Left renal pelvis (tissue), 4 donors: Measurements from ENCODE around the gene CD2BP2. TPM values are rescaled to one million over a fixed set of nuclear protein-coding genes. Genes with fewer than 3 reads are reported as not detected.

Experiments
- DNase-seq, 4 donors: peaks; one replicate each; pipeline ENCODE4 v3.0.0-alpha.2; 2013; ENCODE audit warnings: low read depth in 4 of 4, low spot score in 3 of 4
- polyA plus RNA-seq, 4 donors: library from polyadenylated mRNA; unstranded; fragments of 120-200 nt; gene quantifications; one replicate each; pipeline ENCODE4 v1.2.1, GENCODE V29; 2013; ENCODE audit not compliant: insufficient read length in 4 of 4

Gene CD2BP2
- polyA plus RNA-seq, 4 donors = 42.1 to 56.7 (median 55.7) TPM

DNA sequence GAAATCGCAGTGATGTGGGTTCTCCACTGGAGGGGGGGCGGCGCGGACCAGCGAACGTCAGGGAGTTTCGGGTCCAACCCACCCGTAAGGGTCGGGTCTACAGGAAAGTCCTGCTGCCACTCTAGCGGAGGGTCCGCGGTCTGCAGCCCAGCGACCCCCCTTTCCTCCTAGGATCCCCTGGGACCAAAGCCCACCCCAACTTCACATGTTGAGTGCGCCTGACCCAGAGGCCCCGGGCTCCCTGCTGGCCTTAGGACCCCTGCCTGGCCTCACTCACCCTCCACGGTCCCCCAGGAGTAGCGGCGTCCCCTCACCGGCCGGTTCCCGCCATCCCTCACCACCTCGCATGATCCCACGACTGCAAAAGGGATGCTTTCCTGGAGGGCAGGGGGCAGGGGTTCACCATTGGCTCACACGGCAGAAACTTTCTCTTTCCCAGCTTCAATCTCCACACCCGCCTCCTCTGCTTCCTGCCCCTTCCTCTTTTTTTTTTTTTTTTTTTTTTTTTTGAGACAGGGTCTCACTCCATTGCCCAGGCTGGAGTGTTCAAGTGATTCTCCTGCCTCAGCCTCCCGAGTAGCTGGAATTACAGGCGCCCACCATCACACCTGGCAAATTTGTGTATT, 24.2 kb upstream of the CD2BP2 start:
- DNase-seq = no peak

DNA sequence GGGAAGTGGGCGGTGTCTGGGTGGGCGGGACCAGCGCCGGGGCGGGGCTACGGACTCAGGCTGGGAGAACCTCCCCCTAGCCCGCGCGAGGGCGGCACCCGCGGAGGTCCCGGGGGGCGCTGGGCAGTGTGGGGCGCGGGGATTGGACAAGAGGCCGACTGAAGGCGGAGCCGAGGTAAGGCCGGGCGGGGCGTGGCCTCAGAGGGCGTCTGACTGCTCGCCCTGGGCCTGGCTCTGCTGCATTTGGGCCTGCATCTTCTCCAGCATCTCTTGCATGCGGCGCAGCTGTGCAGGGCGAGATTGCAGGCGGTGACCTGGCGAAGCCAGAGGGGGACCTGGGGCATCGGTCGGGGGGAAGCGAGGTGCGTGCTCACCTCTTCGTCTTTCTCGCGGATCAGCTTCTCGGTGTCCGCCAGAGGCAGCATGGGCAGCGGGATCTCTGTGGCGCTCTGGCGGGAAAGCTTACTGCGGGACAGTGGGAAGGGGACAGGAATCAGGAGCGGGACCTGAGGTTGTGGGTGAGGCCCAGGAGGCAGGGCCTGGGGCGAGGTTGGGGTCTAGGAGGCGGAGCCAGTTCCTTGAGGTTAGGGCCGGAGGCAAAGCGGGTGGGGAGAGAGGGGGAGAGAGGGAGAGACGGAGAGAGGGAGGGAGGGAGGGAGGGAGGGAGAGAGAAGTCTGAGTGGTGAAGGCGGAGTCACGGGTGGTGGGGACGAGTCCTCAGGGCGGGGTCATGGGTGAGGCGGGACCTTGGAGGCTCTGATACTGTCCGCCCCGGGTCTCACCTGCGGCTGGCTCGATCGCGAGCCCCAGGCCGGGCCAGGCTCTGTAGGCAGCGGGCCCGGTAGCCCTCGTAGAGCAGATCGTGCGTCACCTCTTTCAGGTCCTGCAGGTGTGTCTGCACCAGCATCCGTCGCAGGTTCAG, 23.4 kb upstream of the CD2BP2 start:
- DNase-seq = peak; percentile 91 to 98 (median 96)

DNA sequence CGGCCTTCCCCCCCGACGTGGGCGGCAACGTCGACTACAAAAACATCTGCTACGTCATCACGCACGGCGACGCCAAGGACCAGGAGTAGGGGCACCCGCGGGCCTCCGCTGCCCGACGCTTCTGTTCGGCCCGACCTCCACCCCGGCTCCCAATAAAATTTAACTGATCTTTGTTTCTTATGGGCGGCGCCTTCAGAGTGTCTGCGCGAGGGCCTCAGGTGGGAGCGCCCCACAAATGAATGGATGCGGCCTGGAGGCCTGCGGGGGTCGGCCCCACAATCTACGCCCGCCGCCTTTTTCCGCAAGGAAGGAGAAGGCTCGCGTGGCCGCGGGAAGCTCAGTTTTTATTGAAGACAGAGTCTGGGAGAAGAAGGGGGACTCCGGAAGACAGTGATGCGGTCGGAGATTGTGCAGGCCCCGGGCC, 22.7 kb upstream of the CD2BP2 start:
- DNase-seq = peak in 2 of 4 donors; percentile 75 to 79

DNA sequence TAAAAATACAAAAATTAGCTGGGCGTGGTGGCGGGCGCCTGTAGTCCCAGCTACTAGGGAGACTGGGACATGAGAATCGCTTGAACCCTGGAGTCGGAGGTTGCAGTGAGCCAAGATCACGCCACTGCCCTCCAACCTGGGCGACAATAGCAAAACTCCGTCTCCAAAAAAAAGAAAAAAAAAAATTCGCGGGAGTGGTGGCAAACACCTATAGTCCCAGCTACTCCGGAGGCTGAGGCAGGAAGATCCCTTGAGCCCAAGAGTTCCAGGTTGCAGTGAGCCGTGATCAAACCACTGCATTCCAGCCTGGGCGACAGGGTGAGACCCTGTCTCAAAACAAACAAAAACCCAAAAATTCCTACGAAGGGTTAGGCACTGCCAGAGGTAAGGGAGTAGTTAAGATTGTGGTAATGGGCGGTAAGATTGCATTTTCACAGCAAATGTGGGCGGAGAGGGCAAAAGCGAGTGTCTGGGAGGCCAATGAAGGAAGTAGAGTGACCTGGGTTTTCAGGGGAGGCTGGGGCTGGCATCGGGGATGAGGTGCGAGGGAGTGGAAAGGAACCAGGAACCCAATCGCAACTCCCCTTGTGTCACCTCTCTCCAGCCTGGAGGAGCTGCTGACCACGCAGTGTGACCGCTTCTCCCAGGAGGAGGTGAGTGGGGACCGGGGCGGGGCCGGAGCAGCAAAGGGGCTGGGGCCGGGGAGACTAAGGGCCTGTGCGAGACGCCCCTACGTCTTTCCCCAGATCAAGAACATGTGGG, 22.1 kb upstream of the CD2BP2 start:
- no peak for DNase-seq

DNA sequence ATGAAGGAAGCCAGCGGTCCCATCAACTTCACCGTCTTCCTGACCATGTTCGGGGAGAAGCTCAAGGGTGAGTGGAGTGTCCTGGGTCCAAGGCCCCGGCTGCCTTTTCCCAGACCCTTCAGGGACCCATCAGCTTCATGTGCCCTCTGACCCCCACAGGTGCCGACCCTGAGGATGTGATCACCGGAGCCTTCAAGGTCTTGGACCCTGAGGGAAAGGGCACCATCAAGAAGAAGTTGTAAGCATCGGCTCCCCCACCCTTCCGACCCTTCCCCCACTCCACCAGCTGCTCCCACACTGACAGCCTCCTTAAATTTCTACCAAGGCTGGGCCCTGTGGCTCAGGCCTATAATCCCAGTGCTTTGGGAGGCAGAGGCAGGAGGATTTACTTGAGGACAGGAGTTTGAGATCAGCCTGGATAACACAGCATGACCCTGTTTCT, 21.4 kb upstream of the CD2BP2 start:
- no peak for DNase-seq

DNA sequence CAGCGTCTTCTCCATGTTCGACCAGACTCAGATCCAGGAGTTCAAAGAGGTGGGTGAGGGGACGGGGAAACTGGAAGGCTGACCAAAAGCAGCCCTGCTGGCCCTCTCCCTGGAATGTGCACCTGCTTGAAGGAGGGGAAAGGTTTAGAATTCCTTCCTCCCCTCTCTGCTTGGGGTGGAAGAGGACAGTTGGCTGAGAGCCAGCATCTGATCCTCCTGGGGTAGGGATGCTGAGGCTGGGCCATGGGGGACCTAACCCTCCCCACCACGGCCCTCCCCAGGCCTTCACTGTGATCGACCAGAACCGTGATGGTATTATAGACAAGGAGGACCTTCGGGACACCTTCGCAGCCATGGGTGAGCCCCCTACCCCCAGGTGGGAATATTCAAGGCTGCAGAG, 20.8 kb upstream of the CD2BP2 start:
- no peak for DNase-seq

DNA sequence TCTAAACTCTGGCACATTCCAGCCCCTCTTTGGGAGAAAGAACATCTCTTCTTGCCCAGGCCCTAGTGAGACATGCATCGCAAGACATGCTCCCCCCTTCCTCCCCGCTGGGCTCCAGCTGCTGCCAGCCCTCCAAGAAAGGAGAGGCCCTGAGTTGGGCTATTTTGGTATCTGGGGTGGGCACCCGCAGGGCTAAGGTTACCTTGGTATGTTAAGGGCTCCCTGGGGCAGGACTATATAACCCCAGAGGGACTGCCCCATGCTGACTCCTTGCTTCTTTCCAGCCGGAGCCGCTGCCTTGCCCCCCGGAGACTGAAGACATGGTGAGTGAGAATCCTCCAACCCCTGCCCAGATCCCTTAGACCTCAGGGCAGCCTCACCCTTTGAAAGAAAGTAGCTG, 19.4 kb upstream of the CD2BP2 start, which contains the start of gene MYL11:
TSS of gene MYL11 (plus strand) at position 265 of the 400 bp plus-strand sequence. CDS start at position 321, 56 bp downstream.
- DNase-seq = no peak

DNA sequence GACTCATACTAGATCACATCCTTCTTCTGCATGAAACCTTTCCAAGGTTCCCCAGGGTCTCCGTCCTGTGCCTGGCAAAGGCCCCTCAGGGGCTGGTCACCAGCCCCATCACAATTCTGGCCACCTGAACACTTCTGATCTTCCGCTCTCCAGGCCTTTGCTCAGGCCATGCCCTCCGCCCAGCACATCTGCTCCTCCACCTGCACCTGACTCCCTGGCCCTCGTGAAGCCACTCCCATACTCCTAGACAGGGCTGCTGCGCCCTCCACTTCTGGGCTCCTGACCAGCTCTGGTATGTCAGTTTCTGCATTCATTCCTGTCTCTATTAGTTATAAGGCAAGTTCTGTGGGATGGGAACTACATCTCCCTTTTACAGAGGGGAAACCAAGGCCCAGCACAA, 17.6 kb upstream of the CD2BP2 start:
- DNase-seq = no peak

DNA sequence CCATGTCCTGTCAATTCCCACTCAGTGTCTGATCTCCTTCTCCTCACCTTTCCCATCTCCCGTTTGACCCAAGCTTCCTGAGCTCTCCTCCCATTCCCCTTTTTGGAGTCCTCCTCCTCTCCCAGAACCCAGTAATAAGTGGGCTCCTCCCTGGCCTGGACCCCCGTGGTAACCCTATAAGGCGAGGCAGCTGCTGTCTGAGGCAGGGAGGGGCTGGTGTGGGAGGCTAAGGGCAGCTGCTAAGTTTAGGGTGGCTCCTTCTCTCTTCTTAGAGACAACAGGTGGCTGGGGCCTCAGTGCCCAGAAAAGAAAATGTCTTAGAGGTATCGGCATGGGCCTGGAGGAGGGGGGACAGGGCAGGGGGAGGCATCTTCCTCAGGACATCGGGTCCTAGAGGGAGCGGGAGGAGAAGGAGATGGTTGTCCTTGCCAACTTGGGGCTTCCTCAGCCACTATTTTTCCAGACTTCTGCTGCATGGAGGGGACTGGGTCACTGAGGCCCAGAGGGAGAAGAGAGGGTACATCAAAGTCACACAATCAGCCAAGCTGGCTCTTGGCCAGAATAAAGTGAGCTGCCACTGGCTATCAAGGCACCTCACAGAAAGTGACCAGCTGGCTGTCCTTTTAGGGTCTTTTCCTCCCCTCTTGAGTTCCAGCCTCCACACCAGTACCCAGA, 17.1 kb upstream of the CD2BP2 start:
- no peak for DNase-seq

DNA sequence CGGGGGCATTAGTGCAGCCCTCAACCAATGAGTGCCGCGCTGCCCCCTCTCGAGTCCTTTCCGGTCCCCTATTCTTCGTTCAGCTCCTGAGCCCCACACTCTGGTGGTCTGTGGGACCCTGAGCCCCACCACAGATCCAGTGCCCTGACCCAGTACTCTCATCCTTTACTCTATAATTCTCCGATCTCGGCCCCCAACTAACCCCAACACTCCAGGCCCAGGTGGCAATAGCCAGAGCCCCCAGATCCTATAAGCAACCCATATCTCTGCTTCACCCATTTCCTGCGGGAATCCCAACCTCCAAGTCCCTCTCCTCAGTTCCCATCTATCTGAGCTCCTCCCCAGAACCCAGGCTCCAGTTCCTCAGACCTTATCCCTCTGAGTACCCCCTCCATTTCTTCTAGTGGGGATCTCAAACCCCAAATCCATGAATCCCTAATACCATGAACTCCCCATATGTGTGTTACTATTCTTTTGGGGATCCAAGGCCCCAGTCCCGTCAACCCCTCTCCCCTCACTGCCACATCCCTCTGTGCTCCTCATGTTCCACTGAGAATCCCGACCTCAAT, 16.2 kb upstream of the CD2BP2 start:
- no peak for DNase-seq

DNA sequence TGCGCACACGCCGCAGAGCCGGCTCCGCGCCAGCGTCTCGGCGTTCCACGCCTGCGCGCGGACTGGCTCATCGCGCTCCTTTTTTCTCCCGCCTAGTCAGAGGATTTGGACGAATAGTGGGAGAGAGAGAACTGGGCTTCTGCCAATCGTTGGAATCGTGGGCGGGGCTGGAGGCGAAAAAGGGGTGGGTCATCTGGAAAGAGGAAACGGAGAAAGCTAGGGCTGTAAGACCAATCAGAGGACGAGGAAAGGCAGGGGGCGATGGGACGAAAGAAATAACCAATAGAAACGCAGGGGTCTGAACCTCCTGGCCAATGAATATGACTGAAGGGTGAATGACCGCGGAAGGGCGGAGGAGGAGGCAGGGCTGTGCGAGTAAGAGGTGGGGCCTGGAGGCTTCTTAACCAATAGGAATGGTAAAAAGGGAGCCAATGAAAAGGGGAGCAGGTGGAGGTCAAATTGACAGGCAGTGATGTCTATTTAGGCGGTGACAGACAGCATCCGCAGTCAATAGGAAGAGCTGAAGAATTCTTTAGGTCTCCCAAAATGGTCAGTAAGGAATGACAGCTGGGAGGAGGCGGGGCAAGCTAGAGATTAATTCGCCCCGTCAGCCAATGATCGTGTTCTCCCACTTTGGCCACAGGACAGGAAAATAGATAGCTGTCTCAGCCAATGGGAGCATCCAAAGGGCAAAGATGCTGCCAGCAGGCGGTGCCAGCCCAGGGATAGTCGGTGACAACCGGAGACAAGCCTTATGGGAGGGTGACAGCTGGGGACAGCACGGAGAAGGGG, 15.5 kb upstream of the CD2BP2 start, which contains the start of gene TBC1D10B:
TSS of gene TBC1D10B (minus strand) at position 39 of the 792 bp plus-strand sequence. CDS start 311 bp downstream, outside the sequence.
- peak; percentile 99 to 100 (median 100) for DNase-seq

DNA sequence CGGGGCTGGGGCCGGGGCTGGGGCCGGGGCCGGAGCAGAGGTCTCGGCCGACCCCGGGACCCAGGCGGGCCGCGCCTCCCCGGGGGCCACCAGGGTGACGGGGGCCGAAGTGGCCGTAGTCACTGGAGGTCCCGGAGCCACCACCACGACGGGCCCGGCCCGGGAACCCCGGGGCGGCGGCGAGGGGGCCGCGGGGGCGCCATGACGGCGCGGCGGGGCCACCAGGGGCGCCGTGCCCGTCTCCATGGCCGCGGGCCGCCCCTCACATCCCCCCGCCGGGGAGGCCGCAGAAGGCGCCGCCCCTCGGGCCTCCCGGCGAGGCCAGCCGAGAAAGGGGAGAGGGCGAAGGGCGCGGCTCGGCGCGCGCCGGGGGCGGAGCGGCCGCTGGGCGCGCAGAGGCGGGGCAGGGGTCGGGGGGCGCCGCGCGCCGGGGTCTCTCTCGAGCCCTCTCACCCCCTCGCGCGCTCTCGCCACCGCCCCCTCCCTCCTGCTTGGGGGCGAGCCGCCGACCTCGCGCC, 14.9 kb upstream of the CD2BP2 start:
- no peak for DNase-seq

DNA sequence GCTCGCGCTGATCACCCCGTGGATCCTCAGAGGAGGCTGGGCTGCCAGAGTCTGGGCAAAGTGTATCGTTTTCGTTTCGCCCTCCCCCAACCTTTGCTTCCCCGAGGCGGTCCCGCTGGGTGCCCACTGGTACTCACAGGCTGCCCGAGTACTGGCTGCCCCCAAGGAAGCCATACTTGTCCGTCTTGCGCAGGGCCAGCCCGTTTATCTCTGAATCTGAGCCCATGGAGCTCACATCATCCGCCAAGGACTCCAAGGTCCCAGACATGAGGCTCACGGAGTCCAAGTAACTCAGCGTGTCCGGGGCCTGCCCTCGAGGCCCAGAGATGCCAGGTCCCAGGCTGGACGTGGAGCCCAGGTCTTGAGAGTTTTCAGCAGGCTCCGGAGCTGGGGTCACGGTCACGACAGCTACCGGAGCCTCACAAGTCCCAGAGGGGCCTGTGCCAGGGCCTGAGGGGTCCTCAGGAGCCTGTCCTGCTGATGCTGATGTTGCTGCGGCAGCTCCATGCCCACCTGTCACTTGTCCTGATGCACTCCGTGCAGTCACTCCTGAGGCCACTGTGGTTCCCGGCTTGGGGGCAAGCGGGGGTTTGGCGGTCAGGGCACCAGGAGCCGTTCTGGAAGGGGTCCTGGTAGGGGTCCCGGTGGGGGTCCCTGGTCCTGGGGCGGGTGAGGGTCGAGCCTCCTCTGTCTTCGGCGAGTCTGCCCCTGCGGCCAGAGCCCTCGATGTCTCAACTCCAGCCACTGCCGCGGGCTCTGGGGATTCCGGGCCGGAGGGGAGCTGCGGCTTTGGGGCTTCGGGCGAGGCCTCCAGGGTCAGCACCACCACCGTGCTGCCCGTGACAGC, 14.2 kb upstream of the CD2BP2 start:
- DNase-seq = no peak

DNA sequence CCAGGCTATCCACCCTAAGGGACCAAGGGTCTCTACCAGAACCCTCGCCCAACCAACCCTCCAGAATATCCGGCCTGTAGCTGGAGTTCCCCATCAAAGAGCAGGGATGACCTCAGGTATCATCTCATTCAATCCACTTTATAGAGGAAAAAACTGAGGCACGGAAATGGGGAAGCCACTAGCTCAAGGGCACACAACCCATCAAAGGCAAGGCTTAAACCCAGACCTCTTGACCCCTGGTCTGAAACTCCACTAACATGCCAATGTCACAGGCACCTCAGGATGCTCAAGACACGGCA, 13.6 kb upstream of the CD2BP2 start:
- no peak for DNase-seq

DNA sequence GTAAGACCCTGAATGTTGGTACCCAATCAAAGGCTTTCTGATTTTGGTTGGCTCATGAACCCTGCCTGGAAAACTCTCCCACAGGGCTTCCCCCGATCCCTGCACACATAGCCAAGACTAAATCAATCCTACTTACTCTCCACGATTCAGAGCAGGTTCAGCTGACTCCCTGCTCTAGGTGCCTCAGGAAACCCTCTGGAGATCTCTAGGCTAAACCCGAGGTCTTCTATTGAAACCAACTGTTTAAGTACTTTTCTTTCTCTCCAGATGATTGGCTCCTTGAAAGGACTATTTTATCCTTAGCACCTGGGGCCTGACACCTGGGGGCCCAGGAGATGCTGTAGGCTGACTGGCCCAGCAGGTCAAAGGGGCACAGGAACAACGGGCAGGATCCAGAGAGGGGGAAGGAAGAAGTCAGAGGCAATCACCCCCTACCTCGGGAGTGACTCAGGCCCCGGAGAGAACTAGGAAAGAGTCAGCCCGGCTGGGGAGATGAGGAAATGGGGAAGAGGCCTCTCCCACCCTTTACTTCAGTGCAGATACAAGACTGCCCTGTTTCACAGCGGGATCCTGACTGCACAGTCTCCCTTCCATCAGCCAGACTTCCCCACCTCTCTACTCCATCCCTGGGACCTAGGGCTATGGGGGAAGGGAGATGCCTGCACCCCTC, 13.1 kb upstream of the CD2BP2 start:
- DNase-seq = no peak

DNA sequence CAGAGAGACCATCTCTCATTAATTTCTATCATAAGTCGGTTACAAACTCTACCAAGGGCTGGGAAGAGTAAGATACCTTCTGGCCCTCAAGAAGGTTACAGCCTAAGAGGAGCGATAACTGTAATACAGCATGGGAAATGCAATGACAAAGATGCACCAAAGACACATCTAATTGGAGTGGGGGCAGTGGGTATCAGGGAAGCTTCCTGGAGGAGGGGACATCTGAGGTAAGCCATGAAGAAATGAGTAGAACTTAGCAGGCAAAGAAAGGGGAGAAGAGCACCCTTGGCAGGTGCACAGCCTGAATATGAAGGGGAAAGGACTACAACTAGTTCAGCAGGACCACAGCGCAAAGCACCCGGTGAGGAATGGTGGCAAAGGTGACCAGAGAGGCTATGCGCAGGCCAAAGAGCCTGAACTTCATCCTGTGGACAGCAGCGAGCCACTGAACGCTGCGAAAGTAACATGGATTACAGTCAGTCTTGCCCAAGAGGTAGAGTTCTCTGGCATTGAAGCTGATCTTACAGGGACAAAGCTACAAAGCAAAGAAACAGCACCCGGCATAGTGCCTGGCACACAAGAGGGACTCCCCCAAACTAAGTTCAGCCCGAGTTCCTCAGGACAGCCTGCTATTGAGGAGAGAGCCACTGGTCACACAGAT, 12.4 kb upstream of the CD2BP2 start:
- DNase-seq = no peak

DNA sequence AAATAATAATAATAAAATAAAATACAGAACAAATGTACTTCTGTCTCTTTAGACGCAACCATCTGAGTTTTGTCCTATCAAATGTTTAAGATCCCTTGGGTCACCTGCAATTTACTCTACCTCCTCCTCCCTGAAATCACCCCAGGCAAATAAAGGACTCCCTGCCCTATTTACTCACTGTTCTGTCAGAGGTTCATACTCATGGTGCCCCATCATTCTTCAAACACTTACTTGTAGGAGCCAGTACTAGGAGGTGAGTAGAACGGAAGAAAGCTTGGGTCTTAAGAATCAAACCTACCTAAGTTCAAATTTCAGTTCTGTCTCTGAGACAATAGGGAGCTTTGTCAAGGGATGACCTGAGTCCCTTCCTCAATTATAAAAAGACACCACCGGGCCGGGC, 11.4 kb upstream of the CD2BP2 start:
- DNase-seq = no peak
